HG02623 (cell line): Measurements from ENCODE around the gene IDH3B.

Source experiments
- ATAC-seq: cut with Tn5 transposase; IDR thresholded peaks from one replicate; pipeline ENCODE4 v1.9.1; 2021; ENCODE audit warnings: moderate library complexity; ENCODE audit not compliant: unreplicated experiment

Gene IDH3B

GRCh38 chr20:2624190-2624589 is 39.8 kb downstream of the IDH3B start:
- ATAC-seq: no peak

GRCh38 chr20:2619961-2620595 is 43.9 kb downstream of the IDH3B start:
- ATAC-seq: no peak

GRCh38 chr20:2619337-2619736 is 44.7 kb downstream of the IDH3B start:
- ATAC-seq: no peak

GRCh38 chr20:2618815-2619214 is 45.2 kb downstream of the IDH3B start:
- no peak for ATAC-seq

DNA sequence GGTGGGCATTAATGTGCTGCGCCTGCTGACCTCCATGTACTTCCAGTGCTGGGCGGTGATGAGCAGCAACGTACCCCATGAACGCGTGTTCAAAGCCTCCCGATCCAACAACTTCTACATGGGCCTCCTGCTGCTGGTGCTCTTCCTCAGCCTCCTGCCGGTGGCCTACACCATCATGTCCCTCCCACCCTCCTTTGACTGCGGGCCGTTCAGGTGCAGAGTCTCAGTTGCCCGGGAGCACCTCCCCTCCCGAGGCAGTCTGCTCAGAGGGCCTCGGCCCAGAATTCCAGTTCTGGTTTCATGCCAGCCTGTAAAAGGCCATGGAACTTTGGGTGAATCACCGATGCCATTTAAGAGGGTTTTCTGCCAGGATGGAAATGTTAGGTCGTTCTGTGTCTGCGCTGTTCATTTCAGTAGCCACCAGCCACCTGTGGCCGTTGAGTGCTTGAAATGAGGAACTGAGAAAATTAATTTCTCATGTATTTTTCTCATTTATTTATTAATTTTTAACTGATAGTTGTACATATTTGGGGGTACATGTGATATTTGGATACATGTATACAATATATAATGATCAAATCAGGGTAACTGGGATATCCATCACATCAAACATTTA is 46.8 kb downstream of the IDH3B start:
- no peak for ATAC-seq

DNA sequence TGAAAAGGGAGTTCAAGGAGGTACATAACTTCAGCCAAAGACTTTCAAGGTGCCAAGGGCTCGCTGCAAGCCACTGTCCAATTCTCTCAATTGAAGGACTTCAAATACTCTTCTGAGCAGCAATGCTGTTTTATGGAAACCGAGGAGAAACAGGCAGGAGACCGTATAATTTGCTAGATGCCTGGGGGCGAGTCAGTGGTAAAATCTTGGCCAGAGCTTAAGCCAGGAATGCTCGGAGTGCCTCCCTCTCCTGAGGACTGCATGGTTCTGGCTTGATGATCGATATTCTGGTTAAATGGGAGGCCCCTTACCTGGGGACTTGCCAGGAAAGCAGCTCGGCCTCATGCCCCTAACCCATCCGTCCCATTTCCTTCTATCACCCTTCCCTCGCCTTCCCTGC is 47.4 kb downstream of the IDH3B start:
- no peak for ATAC-seq

DNA sequence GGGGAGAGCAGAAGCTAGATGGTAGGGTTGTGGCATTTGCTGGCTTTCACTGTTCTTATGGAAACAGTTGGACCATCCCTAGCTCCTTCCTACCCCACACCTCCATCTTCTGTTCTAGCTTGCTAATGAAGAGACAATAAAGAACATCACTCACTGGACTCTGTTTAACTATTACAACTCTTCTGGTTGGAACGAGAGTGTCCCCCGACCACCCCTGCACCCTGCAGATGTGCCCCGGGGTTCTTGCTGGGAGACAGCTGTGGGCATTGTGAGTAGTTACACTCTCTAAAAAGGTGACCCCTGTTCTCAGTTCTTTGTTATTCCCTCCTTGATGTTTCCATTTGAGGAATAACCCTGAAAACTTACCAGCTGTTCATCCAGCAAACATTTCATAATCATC is 51.9 kb downstream of the IDH3B start:
- no peak for ATAC-seq

GRCh38 chr20:2610941-2611720 is 52.9 kb downstream of the IDH3B start:
- ATAC-seq: no peak

DNA sequence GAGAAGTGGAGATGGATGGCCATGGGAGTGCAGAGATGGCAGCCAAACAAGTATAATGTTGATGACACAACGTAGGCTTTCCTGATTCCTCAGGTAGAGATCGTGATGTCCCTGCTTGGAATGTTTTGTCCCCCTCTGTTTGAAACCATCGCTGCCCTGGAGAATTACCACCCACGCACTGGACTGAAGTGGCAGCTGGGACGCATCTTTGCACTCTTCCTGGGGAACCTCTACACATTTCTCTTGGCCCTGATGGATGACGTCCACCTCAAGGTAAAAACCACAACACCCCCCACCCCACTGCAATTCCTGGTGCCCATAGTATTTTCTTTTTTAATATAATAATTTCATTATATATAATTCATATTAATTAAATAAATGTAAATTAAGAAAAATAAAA is 53.7 kb downstream of the IDH3B start:
- ATAC-seq: no peak
